Measurements from ENCODE around the gene HDAC11. TPM values are rescaled to one million over a fixed set of nuclear protein-coding genes. Genes with fewer than 3 reads are reported as not detected.
"Not testable (repeated sequence)": the region's sequence is repeated elsewhere in the genome, so short reads cannot be mapped to it uniquely, and the experiment has no call there.

HDAC11 gene, protein sequence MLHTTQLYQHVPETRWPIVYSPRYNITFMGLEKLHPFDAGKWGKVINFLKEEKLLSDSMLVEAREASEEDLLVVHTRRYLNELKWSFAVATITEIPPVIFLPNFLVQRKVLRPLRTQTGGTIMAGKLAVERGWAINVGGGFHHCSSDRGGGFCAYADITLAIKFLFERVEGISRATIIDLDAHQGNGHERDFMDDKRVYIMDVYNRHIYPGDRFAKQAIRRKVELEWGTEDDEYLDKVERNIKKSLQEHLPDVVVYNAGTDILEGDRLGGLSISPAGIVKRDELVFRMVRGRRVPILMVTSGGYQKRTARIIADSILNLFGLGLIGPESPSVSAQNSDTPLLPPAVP
- polyA plus RNA-seq = 10 to 100 TPM in 2 of 3 donors, 1 to 10 TPM in 1; 9.8 to 36.3 (median 12.6) TPM

DNA sequence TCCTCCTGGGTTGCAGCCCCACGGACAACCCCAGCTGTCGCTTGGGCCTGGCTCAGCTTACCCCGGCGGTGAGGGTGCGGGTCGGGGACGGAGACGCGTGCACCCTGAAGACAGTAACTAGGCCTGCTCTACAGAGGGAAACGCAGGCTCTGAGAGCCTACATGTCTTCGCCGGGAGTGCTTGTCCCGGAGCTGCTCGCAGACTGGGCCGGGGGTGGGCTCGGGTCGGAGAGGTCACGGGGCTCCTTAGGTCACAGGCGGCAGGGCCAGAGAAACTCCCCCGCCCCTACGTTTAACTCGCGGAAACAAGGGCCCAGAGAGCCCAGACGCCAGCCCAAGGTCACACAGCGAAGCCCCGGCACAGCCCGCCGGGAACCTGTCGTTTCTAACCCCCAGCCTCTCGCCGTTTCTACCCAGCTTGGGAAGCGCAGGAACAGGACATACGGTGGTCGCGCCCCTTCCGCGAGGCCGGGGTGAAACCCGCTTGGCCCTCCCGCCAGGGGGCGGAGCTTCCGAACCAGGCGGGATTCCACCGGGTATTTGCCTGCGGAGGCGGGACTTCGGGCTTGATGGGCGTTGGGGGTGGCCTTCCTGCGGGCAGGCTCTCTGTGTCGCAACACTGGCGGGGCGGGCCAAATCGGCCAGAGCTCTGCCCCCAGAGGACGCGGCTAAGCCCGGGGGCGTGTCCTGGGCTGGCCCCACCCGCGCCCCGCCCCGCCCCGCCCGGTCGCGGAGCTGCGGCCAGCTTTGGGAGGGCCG is at the start of gene HDAC11:
HDAC11 (plus strand) TSS at position 725 of the 758 bp plus-strand sequence. CDS start 42 bp downstream, outside the sequence.
- 0 to 1% (median 0%) methylated on average over 57 to 67 of the region's 67 CpGs for WGBS, 3 donors
- peak within 1 kb of the TSS; percentile 56 for H3K27ac ChIP-seq (ENCODE audit: low read depth, low read length)

DNA sequence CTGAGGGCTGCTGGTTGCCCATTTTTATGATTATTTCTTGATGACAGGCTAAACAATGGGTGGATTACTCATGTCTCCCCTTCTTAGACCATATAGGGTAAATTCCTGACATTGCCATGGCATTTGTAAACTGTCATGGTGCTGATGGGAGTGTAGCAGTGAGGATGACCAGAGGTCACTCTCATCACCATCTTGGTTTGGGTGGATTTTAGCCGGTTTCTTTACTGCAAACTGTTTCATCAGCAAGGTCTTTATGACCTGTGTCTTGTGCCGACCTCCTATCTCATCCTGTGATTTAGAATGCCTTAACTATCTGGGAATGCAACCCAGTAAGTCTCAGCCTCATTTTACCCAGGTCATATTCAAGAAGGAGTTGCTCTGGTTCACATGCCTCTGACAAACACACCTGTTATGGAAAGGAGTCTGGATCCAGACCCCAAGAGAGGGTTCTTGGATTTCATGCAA is 49.7 kb upstream of the HDAC11 start:
- H3K27ac ChIP-seq (ENCODE audit: low read depth, low read length) = not testable (repeated sequence)
- 71 to 87% (median 84%) methylated on average over 2 of the region's 2 CpGs for WGBS, 3 donors

DNA sequence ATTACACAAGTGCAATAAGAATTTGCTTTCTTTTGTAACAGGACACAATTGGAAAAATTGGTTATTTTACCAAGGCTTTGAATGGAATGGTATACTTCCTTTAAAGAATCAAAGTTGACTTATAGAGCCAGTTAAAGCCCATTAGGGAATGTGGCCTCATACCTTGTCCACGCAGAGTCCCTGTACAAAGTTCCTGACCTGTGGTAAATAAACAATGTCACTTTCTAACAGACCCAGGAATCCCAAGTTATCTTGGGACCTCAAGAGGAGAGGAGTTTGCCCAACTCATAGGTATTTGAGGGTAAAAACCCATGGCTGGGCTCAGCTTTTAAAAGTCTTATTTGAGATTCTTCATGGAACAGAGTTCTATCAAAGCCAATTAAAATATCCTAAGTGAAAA is 48.0 kb upstream of the HDAC11 start:
- WGBS, 3 donors = 78 to 84% (median 83%) methylated on average over 1 of the region's 1 CpG
- H3K27ac ChIP-seq (ENCODE audit: low read depth, low read length) = no peak overlapping the region

DNA sequence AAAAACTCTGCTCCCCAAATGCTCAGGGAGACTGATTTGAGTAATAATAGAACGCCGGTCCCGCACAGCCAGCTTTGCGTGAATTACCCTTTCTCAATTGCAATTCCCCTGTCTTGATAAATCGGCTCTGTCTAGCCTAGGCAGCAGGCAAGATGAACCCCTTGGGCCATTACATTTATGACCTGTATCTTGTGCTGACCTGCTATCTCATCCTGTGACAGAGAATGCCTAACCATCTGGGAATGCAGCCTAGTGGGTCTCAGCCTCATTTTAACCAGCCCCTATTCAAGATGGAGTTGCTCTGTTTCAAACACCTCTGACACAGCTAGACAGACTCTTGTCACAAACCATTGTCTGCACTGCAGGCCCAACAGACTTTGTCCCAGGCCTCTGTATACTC is 46.2 kb upstream of the HDAC11 start:
- WGBS, 3 donors = 84 to 87% (median 84%) methylated on average over 5 of the region's 5 CpGs
- no peak overlapping the region for H3K27ac ChIP-seq (ENCODE audit: low read depth, low read length)

DNA sequence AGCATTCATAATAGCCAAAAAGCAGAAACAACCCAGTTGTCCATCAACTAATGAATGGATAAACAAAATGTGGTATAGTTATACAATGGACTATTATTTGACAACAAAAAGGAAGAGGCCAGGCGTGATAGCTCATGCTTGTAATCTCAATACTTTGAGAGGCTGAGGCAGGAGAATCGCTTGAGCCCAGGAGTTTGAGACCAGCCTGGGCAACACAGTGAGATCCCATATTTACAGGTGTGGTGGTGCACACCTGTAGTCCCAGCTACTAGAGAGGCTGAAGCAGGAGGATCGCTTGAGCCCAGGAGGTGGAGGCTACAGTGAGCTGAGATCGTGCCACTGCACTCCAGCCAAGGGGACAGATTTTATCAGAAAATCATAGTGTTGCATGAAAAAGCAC is 43.9 kb upstream of the HDAC11 start:
- H3K27ac ChIP-seq (ENCODE audit: low read depth, low read length) = not testable (repeated sequence)
- WGBS, 3 donors = 81 to 90% (median 82%) methylated on average over 4 of the region's 4 CpGs

DNA sequence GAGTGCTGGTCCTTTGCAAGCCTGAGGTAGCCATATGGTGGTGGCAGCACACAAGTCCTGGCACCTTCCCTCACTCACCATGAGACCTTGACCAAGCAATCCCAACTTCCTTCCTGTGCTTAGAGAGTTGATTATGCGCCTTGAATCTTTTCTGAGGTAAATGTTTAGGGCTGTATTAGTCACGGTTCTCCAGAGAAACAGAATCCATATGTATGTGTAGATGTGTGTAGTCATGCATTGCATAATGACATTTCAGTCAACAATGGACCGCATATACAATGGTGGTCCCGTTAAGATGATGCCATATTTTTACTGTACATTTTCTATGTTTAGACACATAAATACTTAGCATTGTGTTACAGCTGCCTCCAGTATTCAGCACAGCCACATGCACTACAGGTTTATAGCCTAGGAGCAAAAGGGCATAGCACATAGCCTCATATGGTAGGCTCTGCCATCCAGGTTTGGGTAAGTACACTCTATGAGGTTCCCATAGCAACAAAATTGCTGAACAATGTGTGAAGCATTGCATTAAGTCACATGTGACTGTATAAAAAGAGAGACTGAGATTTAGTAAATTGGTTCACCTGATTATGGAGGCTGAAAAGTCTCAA is 39.8 kb upstream of the HDAC11 start:
- H3K27ac ChIP-seq (ENCODE audit: low read depth, low read length) = no peak overlapping the region
- 66 to 79% (median 70%) methylated on average over 4 of the region's 4 CpGs for WGBS, 3 donors

DNA sequence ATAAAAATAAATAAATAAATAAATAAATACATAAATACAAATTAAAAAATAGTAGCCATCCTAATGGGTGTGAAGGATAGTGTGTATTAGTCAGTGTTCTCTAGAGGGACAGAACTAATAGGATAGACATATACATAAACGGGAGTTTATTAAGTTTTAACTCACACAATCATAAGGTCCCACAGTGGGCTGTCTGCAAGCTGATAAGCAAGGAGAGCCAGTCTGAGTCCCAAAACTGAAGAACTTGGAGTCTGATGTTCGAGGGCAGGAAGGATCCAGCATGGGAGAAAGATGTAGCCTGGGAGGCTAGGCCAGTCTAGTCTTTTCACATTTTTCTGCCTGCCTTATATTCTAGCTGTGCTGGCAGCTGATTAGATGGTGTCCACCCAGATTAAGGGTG is 37.2 kb upstream of the HDAC11 start:
- H3K27ac ChIP-seq (ENCODE audit: low read depth, low read length) = not testable (repeated sequence)
- WGBS, 3 donors = 92 to 94% (median 94%) methylated on average over 2 of the region's 2 CpGs

DNA sequence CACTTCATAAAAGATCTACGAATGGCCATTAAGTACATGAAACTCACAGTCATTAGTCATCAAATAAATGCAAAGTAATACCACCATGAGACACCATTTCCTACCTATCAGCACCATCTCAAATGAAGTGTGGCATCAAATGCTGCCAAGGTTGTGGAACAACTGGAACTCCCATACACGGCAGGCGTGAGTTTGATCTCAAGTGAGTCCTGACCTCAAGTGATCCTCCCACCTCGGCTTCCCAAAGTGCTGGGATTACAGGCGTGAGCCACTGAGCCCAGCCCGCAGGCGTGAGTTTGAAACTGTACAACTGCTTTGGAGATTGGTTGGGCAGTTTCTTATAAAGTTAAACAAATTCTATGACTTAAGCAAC is 28.8 kb upstream of the HDAC11 start:
- 2 to 5% (median 4%) methylated on average over 7 of the region's 7 CpGs for WGBS, 3 donors
- H3K27ac ChIP-seq (ENCODE audit: low read depth, low read length) = no peak overlapping the region

DNA sequence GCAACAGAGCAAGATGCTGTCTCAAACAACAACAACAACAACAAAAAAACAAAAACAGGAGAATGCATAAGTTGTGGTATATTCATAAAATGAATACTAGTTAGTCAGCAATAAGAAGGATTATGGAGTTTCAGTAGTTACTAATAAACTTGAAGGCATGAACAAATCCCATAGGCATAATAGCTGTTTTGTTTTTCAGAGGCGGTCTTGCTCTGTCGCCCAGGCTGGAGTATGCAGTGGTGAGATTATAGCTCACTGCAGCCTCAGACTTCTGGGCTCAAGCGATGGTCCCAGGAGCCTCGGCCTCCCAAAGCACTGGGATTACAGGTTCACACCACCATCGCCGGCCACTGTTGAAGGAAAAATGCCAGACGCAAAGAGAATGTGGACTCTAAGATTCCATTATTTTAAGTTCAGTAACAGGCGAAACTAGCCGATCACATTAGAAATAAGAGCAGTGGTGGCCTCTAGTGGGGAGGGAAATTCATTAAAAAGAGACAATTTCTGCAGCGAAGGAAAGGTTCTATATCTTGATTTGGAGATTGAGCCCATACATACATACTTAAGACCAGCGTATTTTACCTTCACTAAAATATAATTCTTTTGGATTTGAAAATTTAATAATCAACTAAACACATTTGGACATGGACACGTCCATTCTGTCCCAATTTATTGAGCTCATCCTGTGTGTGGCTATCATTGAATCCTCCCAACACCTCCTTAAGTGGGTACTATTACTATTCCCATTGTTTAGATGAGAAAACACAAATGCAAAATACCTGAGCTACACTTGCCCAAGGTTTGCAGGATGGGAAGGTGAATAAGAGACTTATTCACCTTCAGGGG is 27.4 kb upstream of the HDAC11 start:
- 7 to 18% (median 12%) methylated on average over 12 of the region's 12 CpGs for WGBS, 3 donors
- H3K27ac ChIP-seq (ENCODE audit: low read depth, low read length) = no peak overlapping the region

DNA sequence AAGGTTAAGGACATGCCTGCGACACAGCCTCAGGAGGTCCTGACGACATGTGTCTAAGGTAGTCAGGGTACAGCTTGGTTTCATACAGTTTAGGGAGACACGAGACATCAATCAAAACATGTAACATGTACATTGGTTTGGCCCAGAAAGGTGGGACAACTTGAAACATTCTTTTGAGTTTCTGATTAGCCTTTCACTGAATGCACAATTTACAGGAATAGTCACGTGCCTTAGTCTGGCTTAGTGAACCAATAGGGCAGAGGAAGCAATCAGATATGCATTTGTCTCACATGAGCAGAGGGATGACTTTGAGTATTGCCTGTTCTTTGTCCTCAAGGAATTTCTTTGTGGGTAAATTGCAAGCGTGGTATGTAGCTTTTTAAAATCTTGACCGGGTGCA is 24.5 kb upstream of the HDAC11 start:
- H3K27ac ChIP-seq (ENCODE audit: low read depth, low read length) = no peak overlapping the region
- WGBS, 3 donors = 79 to 85% (median 83%) methylated on average over 6 of the region's 6 CpGs

DNA sequence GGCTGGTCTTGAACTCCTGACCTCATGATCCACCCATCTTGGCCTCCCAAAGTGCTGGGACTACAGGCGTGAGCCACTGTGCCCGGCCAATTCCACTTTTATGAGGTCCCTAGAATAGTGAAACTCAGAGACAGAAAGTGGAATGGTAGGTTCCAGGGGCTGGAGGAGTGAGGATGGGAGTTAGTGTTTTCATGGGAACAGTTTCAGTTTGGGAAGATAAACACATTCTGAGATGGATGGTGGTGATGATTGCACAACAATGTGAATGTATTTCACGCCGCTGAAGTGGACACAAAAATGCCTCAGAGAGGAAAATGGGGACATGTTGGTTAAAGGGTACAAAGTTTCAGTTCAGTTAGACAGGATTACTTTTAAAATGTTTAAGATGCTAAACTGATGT is 22.5 kb upstream of the HDAC11 start:
- WGBS, 3 donors = 51 to 82% (median 55%) methylated on average over 4 of the region's 4 CpGs

DNA sequence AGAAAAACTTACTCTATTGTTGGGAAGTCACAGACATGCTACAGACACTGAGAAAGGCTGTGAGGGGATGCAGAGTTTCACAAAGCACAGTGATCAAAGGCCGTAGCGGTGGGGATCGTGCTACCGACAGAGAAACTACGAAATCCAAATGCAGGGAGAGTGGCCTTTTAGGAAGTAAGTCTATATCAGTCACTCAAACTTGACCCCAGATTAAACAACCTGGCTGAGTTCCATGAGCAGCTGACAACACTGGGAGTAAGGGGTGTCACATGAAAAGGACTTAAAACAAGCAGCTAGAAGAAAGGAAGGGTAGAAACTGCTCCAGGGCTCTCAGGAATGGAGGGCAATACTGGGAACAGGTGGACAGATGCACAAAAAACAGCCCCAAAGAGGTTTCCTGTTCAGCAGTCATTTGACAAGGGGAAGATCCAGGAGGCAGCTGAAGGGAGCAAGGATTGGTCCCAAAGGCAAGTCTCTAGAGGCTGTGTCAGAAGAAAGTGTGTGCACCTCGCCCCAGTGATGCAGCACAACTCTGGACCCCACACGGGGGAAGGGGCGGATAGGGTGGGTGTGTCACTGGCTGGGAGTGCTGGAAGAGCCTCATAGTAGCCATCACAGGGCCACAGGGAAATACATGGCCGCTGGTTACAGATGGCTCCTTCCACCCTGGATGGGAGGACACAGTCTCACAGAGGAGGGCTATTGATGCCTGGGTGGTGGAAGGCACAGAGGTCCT is 20.3 kb upstream of the HDAC11 start:
- no peak overlapping the region for H3K27ac ChIP-seq (ENCODE audit: low read depth, low read length)
- WGBS, 3 donors = 77 to 85% (median 78%) methylated on average over 9 of the region's 9 CpGs

More for the DNA sequence above, 22.5 kb upstream of the HDAC11 start:
- no peak overlapping the region for H3K27ac ChIP-seq (ENCODE audit: low read depth, low read length)

DNA sequence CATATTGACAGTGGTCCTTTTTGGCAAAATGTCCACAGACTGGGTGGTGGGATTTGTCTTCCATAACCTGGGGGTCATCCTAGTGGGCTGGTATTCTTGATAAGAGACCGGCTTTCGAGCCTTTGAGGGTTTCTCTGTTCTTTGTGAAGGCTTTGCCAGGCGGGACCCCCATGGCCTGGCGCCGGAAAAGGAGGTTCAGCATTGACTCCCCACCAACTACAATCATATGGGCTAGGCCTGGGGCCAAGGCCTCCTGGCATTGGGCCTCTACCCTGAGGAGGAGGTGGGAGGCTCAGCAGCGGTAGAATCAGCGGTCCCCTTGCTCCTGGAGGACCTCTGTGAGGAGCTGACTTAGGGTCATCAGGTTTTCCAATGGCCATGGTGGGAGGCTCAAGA is 19.8 kb upstream of the HDAC11 start:
- WGBS, 3 donors = 95 to 98% (median 97%) methylated on average over 7 of the region's 7 CpGs

DNA sequence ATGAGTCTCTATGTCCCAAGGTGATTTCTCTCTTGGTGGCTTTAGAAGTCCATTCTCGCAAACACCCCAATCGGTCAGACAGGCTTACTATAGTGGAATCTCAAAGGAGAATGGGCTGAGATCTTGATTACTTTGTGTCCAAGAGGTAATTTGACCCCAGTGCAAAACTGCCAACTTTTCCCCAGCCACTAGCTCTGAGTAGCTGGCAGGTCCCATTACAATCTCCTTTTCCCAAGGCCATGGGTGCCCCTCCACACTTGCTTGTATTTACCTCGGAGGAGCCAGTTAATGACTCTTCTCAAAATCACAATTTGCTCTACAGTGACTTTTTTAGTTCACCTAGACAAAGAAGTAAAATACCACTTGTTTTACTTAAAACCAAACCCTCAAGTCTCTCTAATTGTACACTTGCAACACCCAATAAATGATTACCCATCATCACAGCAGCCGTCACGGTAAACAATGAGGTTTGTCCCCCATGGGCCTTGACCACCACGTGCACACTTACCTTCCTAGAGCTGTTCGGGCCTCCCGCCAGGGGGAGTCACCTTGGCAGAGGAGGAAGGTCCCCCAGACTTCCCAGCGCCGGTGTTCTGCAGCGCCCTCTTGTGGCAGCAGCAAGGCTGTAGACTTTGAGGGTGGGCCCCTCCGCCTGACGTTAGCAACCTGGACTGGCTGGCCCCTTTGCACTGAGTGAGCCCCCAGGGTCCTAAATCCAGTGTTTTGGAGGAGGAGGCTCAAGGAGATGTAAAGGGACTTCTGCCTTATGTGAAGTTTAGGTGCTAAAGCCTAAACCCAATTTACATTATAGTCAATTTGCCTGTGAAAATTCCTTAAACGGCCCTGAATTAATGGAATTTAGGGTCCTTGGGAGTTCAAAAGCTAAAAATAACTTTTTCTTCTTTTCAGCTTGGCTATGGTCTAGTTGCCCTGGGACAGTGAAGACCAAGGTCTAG is 18.7 kb upstream of the HDAC11 start:
- 29 to 35% (median 33%) methylated on average over 14 of the region's 14 CpGs for WGBS, 3 donors
- no peak overlapping the region for H3K27ac ChIP-seq (ENCODE audit: low read depth, low read length)

More for the DNA sequence above, 19.8 kb upstream of the HDAC11 start:
- no peak overlapping the region for H3K27ac ChIP-seq (ENCODE audit: low read depth, low read length)

DNA sequence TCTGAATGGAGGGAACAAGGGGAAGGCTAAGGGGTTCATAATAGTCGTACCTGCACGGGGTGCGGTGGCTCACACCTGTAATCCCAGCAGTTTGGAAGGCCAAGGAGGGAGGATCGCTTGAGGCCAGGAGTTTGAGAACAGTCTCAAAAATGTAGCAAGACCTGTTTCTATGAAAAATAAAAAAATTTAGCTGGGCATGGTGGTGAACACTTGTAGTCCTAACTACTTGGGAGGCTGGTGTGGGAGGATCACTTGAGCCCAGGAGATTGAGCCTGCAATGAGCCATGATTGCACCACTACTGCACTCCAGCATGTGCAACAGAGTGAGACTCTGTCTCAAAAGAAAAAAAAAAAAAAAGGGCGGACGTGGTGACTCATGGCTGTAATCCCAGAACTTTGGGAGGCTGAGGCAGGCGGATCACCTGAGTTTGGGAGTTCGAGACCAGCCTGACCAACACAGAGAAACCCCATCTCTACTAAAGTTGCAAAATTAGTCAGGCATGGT is 17.9 kb upstream of the HDAC11 start:
- no peak overlapping the region for H3K27ac ChIP-seq (ENCODE audit: low read depth, low read length)
- WGBS, 3 donors = 79 to 96% (median 85%) methylated on average over 8 of the region's 8 CpGs

DNA sequence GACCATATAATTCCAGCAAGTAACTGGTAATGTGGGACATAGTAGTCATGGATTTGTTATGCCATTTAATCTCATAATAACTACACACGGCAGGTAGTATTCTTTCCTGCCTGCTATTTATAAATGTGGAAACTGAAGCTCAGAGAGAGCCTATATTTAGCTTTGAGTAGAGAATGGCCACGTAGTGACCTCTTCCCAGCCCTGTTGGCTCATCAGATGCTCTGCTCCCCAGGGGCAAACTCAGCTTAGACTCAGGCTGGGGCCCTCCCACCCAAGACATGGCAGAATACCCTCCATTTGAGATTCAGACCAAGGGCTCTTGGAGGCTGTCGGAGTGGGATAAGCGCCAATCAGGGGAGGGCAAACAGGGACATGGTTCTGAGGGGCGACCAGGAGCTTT is 17.3 kb upstream of the HDAC11 start:
- H3K27ac ChIP-seq (ENCODE audit: low read depth, low read length) = no peak overlapping the region
- WGBS, 3 donors = 53 to 75% (median 73%) methylated on average over 5 of the region's 5 CpGs

Data from adipose tissue (tissue), 3 donors.